ENCODE data around the gene SBF1.
"Not testable (repeated sequence)": the region's sequence is repeated elsewhere in the genome, so short reads cannot be mapped to it uniquely, and the experiment has no call there.

SBF1 gene

GRCh38 chr22:50443801-50444625 lies 30.8 kb downstream of the SBF1 start:
- DNase-seq: peak; percentile 36

- DNase-seq: peak; percentile 31
Observed at GRCh38 chr22:50443197-50443596, 31.6 kb downstream of the SBF1 start.

- DNase-seq: peak; percentile 46
Observed at GRCh38 chr22:50441428-50441993, 33.3 kb downstream of the SBF1 start.

GRCh38 chr22:50440544-50441249 lies 34.1 kb downstream of the SBF1 start:
- peak; percentile 28 for DNase-seq

DNA sequence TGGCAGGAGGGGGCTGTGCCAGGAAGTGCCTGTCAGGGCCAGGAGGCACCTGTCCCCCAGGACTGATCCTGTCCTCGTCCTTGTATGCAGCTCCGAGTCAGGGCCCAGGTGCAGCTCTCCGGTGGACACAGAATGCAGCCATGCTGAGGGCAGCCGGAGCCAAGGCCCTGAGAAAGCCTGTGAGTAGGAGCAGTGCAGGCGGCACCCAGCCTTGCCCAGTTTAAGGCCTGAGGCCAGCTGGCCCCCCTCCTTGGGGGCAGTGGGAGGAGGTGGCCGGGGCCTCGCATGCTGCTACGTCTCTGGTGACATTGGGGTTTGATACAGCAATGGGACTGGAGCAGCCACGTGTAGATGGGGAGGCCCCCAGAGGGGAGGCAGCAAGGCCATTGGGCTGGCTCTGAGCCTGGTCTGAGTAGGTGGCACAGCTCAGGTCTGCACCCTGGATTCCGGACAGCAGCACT lies 34.9 kb downstream of the SBF1 start:
- peak; percentile 25 for DNase-seq

DNA sequence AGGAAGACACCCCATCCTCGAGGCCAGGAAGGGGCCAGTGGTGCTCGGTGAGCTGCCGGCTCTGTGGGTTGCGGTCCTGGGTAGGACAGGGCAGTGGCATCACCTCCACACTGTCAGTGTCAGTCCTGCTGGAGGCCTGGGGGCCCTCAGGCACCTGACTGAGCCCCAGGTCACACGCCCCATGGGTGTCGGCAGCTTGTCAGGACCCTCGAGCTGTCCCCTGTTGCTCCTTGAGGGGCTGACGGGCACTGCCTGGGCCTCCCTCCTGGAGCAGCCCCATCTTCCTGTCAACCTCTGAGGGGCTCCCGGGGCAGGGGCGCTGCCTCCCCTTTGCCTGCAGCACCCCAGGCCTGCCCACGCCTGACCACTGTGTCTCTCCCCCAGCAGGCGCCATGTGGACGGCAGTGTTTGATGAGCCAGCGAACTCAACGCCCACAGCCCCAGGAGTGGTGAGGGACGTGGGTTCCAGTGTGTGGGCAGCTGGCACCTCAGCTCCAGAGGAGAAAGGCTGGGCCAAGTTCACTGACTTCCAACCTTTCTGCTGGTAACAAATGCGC lies 35.4 kb downstream of the SBF1 start:
- DNase-seq: peak; percentile 32

DNA sequence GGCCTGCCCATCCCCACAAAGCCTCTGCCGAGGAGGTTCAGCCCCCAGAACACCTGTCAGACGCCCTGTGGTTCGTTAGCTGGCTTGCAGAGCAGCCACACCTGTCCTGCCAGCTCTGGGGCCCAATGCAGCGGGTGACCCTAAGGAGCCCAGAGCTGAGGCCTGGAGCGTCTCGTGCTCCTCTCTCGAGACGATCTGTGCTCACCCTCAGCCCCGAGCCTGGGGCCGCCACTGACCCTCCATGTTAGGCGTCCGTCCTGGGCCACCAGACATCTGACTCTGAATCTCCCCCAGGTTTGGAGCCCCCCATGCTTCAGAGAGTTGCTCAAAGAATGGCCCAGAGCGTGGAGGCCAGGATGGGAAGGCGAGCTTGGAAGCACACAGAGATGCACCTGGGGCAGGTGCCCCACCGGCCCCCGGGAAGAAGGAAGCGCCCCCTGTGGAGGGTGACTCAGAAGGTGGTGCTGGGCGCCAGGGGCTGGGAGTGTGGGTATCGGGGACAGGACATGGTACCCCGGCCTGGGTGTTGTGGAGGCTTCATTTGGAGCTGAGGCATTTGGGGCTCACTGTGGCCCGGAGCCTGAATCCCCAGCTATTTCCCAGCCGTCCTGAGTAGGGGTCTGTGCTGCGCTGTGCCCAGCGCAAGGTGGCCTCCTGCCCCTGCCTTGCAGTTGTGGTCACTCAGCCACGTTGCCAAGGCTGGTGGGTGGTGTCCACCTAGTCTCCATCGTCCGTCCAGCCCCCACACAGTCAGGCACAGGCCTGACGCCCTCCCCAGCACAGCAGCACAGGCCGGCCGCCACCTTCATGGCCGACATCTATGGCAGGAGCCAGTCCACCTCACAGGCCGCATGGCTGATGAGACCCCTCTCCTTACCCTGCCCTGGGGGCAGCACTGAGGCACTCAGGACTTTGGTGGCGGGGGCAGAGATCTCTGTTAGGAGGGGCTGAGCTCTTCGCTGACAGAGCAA lies 36.2 kb downstream of the SBF1 start:
- DNase-seq: peak; percentile 31

GRCh38 chr22:50437511-50438304 lies 37.1 kb downstream of the SBF1 start:
- DNase-seq: peak; percentile 26

GRCh38 chr22:50436841-50437341 lies 37.9 kb downstream of the SBF1 start:
- DNase-seq: no peak

DNA sequence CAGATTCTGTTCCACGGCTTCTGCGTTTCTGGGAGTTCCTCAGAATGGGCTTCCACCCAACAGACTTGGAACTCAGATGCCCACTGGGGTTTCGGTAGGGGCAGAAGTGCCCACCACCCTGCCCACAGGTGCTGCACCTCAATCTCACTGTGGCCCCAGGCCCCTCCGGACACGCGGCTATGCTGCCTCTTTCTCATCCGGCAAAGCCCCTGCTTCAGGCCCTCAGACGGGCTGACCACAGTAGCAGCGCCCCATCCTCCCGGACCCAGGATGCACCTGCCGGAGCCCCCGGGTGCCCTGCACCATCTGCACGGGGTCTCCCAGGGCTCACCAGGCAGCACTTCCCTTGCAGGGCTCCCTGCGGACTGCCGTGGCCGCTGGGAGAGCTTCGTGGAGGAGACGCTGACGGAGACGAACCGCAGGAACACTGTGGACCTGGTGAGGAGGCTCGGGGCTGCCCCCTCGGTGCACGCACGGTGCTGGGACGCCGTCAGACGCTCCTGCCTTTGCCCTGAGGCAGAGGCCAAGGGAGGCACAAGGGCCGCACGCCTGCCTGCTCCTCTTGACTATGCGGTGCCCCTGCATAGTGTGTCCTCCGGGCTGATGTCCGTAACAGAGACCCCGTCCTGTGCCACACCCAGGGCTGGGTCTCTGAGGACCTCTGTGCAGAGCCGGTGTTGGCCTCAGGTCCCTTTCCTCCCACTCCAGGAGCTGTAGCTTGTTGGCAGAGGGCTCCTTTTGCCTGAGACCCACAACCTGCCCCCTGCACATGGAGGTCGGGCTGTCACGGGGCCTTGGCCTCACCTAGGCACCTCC lies 38.6 kb downstream of the SBF1 start:
- no peak for DNase-seq

DNA sequence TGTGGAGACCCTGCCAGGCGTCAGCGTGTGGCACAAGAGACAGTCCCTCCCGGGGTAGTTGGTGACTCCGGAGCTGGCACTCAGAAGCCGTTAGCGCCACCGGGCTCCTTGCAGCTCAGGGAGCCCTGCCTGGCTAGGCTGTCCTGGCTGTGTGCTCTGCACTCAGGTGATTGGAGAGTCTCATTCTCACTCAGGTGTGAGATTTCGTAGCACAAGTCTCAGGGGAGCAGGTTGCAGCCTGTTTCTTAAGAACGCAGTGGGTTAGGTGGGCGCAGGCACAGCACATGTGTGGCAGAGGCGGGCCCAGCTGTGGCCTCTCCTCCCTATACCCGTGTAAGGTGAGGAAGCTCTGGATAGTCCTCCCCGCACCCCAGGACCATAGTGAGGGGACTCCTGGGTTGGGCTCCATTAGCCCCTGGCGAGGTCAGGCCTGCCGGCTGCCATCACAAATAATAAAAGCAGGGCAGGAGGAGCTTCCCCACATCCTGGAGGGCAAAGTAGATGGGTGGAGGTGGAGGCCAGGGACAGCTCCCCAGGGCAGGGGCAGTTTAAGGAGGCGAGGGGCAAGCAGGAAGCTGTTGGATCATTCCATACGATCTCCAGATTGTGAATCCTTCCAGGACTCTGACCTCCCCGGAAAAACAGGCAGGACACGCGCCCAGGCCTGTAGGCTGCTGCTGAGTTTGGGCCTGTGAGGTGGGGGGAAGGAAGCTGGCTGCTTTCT lies 39.4 kb downstream of the SBF1 start:
- DNase-seq: no peak

DNA sequence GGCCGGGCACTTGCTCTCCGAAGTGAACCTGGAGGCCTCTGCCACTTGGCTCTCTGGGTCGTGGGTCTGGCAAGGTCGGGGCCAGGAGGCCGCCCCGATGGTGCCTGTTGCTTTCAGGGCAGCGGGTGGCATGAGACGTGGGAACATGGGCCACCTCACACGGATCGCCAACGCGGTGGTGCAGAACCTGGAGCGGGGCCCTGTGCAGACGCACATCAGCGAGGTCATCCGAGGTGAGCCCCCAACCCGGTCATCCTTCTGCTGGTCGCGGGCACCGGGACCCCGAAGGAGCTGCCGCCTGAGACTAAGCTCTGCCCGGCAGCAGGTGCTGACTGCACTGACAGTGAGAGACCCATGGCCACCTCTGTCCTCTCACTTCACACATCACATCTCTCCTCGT lies 40.0 kb downstream of the SBF1 start:
- DNase-seq: no peak

- not testable (repeated sequence) for DNase-seq
Observed at GRCh38 chr22:50432877-50433510, 41.8 kb downstream of the SBF1 start.

DNA sequence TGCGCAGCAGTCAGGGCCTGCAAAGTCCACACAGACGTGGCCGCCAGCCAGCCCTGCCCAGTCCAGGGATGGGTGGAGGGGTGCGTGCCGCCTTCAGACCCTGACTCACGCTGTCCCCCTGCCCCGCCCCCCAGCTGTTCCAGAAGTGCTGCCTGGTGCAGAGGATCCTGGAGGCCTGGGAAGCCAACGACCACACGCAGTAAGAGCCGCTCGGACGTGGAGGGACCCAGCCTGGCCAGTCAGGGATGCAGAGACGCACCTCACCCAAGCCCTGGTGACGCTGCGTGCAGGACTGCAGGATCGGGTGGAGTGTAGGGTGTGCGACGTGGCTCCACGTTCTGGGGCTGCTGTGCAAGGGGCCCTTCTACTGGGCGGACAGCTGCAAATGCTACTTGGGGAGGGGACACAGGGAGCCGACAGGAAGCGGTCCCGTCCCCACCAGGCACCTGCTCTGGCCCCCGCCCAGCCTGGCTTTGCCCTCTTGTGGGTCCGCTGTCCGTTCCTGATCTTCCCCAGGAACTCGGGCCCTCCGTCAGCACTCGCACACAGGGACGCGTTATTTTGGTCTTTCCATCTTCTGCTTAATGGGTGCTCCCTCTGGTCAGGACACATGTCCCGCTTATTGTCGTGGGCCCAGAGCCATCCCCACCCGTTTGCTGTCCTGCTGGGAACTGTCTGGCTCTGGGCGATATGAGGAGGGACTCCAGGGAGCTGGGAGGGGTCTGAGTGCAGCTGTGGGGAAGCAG lies 42.5 kb downstream of the SBF1 start:
- no peak for DNase-seq

GRCh38 chr22:50425179-50425916 lies 49.5 kb downstream of the SBF1 start:
- DNase-seq: no peak

DNA sequence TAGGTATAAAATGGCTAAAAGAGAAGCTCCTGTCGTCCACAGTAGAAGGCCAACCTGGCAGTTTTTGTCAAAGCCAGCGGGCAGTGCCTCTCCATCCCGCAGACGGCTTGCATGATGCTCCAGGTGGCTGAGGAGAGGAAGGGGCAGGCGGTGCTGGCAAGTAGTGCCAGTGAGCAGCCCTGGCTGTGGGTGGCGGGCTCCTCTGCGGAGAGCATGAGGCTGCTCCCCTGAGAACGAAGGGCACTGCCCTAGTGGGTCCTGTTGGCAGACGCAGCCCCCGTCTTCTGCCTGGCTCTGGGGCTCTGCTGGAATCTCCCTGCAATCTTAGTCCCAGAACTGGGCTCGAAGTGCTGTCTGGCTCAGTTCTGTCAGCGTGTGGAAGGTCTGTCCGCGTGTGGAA lies 50.9 kb downstream of the SBF1 start:
- no peak for DNase-seq

All from left hindlimb (tissue), 1 donor.